GM19372 (cell line): ENCODE results near the gene PPP1R15B.

Experiments
- ATAC-seq: cut with Tn5 transposase; IDR thresholded peaks from one replicate; pipeline ENCODE4 v1.9.1; 2021; ENCODE audit warnings: mild to moderate bottlenecking, low read depth, moderate library complexity; ENCODE audit not compliant: unreplicated experiment

The PPP1R15B gene

GRCh38 chr1:204404629-204405028, 7.0 kb downstream of the PPP1R15B start:
- no peak for ATAC-seq

- ATAC-seq, result no peak
These were observed 9.2 kb downstream of the PPP1R15B start for GRCh38 chr1:204402391-204402790.

DNA sequence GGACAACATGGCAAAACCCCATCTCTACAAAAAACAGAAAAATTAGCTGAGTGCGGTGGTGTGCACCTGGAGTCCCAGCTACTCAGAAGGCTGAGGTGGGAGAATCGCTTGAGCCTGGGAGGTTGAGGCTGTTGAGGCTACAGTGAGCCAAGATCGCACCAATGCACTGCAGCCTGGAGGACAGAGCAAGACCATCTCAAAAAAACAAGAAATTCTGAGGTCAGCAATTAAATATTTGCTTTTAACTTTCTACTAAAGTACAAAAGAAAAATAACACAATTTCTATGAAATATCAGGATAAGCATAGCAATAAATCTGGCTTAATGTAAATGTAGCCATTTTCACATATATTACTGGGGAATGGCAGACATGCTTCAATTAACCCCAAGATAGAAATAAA, 9.9 kb downstream of the PPP1R15B start:
- no peak for ATAC-seq

DNA sequence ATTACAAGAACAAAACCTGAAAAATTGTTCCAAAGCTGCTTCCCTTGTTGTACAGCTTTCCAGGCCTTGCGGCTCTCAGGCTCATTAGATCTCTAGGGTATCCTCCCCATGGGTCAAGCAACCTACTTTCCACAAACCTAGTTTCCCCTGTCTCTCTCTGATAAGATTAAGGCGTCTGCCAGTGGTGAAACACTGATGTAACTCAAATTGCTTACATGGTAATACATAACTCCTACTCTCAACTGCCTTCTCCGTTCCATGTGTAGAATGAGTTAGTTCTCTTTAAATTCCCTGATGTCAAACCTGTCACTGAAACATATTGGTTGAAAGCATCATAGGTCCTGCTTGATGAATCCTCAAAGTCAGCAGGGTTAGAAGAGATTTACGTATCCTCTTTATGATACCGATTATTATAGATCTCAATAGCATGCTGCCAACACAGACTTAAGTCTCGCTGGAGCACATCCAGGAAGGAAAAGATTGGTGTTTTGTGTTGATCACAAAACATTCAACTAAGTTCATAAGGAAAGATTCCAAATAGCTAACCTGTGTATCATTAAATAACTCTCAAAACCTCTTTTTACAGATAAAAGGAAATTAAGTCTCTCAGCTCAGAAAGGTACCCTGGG, 10.6 kb downstream of the PPP1R15B start:
- no peak for ATAC-seq

DNA sequence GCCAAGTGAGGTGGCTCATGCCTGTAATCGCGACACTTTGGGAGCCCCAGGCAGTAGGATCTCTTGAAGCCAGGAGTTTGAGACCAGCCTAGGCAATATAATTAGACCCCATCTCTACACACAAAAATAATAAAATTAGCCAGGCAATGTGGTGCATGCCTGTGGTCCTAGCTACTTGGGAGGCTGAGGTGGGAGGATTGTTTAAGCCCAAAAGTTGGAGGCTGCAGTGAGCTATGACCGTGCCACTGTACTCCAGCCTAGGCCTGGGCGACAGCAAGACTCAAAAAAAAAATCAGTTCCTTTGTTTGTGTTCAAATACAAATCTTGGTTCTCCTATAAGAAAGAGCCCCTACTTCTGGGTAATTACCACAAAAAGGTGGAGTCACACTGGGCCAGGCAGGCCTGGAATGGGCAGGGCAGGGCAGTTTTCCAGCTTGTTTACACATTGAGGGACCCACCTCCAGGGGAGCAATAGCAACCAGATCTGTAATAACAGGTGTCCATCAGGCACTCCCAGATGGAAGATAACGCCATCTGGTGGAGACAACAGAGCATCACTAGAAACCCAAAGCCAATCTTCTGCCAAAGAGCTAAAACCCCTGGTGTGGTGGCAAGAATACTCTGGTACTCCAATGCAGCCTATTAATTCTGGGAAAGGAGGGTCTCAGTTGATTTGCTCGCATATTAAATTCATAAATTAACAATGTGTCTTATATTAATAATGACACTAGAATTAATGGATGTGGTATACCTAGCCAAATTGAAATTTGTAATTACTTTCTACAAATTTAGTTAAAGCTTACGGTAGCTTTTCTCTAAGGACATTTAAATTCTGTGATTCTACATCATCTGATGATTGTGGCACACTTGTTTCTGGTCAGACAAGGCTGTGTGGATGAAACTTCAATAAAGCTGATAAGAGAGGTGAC, 13.2 kb downstream of the PPP1R15B start:
- ATAC-seq, result peak; percentile 59

DNA sequence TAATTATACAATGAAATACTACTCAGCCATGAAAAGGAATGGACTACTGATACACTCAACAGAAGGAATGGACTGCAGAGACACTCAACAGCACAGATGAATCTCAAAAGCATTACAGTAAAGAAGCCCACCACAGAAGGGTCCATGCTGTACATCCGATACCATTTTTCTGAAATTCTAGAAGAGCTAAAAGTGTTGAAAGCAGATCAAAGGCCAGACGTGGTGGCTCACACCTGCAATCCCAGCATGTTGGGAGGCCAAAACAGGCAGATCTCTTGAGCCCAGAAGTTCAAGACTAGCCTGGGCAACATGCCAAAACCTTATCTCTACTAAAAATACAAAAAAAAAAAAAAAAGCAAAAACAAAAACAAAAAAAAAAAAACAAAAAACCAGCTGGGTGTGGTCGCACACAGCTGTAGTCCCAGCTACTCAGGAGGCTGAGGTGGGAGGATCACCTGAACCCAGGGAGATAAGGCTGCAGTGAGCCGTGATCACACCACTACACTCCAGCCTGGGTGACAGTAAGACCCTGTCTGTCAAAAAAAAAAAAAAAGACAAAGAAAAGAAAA, 15.5 kb downstream of the PPP1R15B start:
- ATAC-seq, result no peak

GRCh38 chr1:204391629-204392028, 20.0 kb downstream of the PPP1R15B start:
- no peak for ATAC-seq

- no peak for ATAC-seq
These were observed 20.7 kb downstream of the PPP1R15B start for GRCh38 chr1:204390751-204391466.

DNA sequence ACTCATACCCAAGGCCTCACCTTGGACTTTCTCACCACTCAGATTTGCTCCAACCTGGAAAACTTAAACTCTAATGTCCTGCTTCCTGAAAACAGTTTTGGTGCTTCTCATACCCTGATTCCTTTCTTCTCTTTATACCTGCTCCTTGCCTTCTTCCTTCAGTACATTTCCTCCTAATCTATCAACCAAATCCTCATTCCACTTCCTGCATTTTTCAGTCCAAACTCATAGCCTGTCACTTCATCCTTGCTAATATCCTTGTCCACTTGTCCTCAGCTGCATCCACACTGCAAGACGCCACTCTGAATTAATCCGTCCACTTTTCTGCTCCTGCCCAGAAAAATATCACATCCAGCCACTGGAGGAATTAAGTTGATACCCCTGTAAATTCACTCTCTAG, 25.9 kb downstream of the PPP1R15B start:
- ATAC-seq, result no peak

GRCh38 chr1:204384636-204385352, 26.8 kb downstream of the PPP1R15B start:
- no peak for ATAC-seq

- no peak for ATAC-seq
These were observed 28.3 kb downstream of the PPP1R15B start for GRCh38 chr1:204383163-204383904.

- ATAC-seq, result no peak
These were observed 28.9 kb downstream of the PPP1R15B start for GRCh38 chr1:204382714-204383083.

DNA sequence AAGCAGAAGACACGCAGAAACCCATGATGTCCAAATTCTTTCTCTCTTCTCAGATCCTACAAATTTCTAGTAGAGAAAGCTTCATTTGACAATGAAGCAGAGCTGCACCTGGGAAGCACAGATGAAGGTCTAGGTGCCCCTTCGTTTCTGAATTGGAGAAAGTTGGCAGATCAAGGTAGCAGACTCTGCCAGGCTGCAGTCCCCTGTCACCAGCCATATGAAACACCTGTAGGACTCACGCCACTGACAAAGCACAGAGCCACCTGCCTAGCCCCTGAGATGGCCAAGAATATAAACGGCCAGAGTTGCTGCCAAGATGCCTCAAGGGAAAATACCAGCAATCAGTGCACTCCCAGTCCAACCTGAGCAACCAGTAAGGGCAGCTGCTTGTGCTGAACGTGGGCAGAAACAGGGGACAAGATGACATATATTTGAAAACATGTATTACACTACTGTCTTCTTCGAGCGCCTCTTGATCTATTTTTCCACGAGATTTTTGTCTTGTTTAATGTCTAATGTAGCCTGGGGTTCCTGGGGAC, 31.3 kb downstream of the PPP1R15B start:
- ATAC-seq, result no peak

- no peak for ATAC-seq
These were observed 33.6 kb downstream of the PPP1R15B start for GRCh38 chr1:204377800-204378668.

- ATAC-seq, result no peak
These were observed 34.5 kb downstream of the PPP1R15B start for GRCh38 chr1:204376919-204377799.

GRCh38 chr1:204376465-204376864, 35.2 kb downstream of the PPP1R15B start:
- ATAC-seq, result no peak

- no peak for ATAC-seq
These were observed 37.7 kb downstream of the PPP1R15B start for GRCh38 chr1:204373911-204374310.
